ENCODE measurements around the gene WDR38.

WDR38 gene

DNA sequence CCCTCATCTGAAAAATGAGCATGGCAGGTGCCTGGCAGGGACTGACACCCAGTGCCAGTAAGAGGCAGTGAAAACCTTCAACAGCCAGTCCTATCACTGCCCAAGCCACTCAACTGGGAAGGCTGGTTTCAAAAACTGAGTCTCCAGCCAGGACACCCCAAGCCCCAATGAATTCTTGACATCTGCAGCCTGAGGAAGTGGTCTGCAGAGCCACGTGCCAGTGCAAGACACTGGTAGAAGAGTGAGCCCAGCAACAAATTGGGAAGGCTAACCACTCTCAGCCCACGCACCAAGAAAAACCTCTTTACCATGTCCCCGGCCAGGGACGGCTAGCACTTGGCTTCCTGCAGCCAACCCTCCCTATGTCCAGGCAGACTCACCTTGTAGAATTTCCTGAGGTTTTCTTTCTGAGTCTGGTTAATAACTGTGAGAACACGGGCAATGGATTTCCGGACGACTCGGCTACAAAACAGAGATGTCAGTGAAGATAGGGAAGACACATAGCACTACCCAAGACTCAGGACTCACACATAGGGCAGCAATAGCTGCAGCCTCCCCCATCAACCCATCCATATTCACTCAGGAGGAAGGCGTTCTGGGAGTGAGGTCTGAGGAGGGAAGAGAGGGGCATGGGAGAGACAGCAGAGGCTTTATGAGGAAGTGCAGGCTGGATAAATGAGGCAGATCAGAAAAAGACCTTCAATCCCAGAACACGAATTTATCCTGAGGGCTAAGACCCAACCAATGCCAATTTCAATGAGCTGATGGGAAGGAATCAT is 6.7 kb downstream of the WDR38 start:
- TF ChIP-seq, protein P1, sequence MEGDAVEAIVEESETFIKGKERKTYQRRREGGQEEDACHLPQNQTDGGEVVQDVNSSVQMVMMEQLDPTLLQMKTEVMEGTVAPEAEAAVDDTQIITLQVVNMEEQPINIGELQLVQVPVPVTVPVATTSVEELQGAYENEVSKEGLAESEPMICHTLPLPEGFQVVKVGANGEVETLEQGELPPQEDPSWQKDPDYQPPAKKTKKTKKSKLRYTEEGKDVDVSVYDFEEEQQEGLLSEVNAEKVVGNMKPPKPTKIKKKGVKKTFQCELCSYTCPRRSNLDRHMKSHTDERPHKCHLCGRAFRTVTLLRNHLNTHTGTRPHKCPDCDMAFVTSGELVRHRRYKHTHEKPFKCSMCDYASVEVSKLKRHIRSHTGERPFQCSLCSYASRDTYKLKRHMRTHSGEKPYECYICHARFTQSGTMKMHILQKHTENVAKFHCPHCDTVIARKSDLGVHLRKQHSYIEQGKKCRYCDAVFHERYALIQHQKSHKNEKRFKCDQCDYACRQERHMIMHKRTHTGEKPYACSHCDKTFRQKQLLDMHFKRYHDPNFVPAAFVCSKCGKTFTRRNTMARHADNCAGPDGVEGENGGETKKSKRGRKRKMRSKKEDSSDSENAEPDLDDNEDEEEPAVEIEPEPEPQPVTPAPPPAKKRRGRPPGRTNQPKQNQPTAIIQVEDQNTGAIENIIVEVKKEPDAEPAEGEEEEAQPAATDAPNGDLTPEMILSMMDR (IDR thresholded peaks at IDR 0.05; ENCODE audit: insufficient read depth, low read depth, low read length, missing control alignments) = no peak
- peak overlapping the region; percentile 97 for H3K4me3 ChIP-seq (ENCODE audit: low read length)
- DNase-seq (ENCODE audit: low read depth) = no peak

DNA sequence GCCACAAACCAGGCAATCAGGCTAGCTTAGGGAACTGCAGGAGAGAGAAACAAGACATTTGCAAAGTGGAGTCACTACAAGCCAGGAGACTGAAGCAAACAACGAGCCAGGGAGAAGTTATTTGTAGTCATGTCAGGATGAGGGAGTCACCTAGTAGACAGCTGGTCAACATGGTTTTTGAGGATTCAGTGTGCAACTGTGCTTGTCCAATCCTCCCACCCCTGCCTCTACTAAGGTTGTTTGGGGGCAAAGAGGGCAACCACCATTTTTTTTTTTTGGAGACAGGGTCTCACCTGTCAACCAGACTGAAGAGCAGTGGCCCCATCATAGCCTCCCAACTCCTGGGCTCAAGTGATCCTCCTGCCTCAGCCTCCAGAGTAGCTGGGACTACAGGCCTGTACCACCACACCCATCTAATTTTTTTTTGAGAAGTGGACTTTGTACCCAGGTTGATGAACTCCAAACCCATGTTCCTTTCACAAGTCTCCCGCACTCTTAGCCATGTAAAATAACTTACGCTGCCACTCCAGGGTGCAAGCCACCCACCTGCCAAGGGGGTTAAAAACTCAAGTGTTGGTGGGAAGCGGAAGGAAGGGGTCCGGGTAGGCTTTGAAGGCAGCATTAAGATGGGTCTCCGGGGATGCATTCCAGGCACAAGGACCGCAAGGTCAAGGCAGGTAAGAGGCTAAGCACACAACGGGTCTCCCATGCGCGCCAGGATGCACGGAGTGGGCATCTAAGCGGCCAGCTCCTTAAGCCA is 7.5 kb downstream of the WDR38 start:
- no peak for DNase-seq (ENCODE audit: low read depth)
- H3K4me3 ChIP-seq (ENCODE audit: low read length) = peak overlapping the region; percentile 97
- TF ChIP-seq, protein P1 (IDR thresholded peaks at IDR 0.05; ENCODE audit: insufficient read depth, low read depth, low read length, missing control alignments) = no peak

DNA sequence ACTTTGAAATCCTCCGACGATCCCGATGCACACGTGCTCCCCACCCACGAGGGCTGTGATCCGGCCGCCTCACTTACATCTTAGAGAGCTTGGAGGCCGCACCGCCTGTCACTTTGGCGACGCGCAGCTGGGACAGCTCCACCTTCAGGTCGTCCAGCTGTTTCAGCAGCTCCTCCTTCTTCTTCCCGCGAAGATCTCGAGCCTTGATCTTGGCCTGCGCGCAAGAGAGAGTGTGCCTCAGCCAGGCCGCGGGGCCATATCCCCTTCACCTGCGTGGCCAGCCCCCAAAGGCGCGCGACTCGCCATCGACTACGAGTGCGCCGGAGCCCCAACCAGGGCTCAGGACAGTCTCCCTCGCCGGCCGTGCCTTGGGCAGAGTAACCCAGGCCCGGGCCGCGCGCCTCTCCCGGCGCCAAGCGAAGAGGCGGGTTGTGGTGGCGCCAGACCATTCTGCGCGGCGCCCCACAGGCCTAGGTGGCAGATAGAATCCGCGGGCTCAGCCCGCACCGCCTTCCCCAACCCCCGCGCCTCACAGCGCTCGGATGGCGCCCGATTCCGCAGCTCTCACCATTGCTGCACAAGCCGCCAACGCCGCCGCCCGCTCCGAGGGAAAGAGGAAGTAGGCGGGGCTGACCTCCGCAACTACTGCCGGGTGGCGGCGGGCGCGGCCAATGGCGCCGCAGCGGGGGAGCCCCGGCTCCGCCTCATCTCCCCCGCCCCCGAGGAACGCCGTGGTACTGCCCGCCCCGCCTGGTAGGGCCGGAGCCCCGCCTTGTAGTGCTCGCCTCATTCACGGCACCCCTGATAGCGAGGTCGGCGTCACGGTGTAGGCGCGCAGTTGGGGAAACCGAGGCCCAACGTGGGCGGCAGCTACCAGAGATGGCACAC is 8.3 kb downstream of the WDR38 start, which contains the start of the genes ARPC5L and RPL35:
Gene ARPC5L (plus strand): TSS at position 789 of the 888 bp plus-strand sequence. CDS start 7,161 bp downstream, outside the sequence.
Gene RPL35 (minus strand): TSS at position 616 of the 888 bp plus-strand sequence. CDS start 45 bp downstream, at position 571.
- DNase-seq (ENCODE audit: low read depth) = peak; percentile 96
- TF ChIP-seq, protein P1 (IDR thresholded peaks at IDR 0.05; ENCODE audit: insufficient read depth, low read depth, low read length, missing control alignments) = peak; percentile 25

DNA sequence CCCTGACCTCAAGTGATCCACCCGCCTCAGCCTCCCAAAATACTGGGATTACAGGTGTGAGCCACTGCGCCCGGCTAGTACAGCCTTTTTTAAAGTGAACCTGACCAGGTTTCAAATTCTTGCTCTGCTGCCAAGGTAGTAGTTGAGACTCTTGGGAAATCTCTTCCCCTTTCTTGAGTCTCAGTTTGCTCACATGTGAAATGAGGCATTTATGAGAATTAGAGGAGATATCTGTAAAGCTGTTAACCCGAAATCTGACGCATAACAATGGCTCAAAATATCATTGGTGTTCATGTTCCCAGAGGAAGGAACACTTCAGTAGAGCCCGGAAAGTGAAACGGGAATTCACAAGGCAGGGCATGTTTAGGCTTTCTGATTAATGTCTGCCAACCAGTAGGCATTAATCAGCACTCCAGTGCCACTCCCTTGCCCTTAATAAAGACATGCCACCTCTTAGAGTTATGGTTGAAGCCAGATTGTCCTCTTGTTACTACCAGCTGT is 10.2 kb downstream of the WDR38 start:
- TF ChIP-seq, protein P1 (IDR thresholded peaks at IDR 0.05; ENCODE audit: insufficient read depth, low read depth, low read length, missing control alignments) = no peak
- peak; percentile 96 for DNase-seq (ENCODE audit: low read depth)
- H3K4me3 ChIP-seq (ENCODE audit: low read length) = no peak overlapping the region

More for the DNA sequence above, 8.3 kb downstream of the WDR38 start, which contains the start of the genes ARPC5L and RPL35:
- peak within 1 kb of the TSS; percentile 97 for H3K4me3 ChIP-seq (ENCODE audit: low read length)

DNA sequence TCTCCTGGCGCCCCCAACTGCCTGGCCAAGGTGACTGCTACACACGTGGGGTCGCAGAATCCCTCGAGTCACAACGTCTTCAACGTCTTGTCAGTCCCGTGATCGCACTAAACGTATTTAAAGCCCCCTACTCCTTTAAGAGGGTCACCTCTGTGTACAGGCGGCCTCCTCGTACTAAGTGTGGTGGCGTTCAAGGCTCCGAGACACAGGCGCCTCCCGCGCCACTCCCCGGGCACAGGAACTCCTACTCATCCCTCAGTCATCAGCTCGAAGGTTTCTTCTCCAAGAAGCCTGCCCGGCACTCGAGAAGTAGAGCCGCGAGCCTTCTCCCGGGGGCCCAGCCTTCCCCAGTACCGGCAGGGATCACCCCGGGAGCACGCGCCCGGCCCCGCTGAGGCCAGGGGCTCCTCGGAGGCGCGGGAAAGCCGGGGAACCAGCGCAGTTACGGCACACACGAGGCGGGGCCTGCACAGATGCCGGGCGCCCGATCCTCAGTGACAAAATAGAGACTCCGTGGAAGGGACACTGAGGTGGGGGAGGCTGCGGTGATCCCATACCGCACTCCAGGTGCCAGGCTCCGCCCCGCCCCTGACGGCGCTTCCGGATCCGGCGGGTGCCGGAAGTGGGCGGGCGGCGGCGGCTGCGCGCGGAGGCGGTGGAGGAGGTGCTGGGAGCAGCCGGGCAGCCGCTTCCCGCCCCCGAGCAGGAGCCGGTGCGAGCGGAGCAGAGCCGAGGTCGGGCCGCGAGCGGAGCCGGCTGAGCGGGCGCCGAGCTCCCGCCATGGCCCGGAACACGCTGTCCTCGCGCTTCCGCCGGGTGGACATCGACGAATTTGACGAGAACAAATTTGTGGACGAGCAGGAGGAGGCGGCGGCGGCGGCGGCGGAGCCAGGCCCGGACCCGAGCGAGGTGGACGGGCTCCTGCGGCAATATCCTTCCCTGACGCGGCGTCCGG is 15.5 kb downstream of the WDR38 start:
- TF ChIP-seq, protein P1 (IDR thresholded peaks at IDR 0.05; ENCODE audit: insufficient read depth, low read depth, low read length, missing control alignments) = peak; percentile 9
- DNase-seq (ENCODE audit: low read depth) = peak; percentile 93

More for the DNA sequence above, 15.5 kb downstream of the WDR38 start:
- H3K4me3 ChIP-seq (ENCODE audit: low read length) = peak overlapping the region; percentile 84

Data from epithelial cell of esophagus (primary cell).